ENCODE data around the gene PCYT1B. TPM values are rescaled to one million over a fixed set of nuclear protein-coding genes. Genes with fewer than 3 reads are reported as not detected.
"Not testable (repeated sequence)": the region's sequence is repeated elsewhere in the genome, so short reads cannot be mapped to it uniquely, and the experiment has no call there.

The PCYT1B gene
- total and polyA plus RNA-seq, 7 donors = under 0.01 to 2.4 (median 0.63) TPM; not detected in 1

DNA sequence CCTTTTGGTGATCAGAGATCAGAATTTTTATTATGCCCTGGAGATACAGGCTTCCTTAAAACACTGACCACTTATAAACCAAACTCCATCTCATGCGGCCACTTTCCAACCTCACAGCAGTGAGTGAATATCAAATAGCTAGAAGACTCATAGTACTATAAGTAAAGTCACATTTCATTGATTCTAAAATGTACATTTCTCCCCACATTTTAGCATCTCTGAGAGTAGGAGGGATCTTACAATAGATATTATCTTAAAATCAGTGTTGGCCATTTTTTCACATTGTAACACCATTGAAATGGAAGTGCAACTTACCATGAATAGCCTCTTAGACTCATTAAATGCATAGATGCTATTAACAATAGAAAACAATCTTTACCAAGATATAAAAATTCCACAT, 17.4 kb downstream of the PCYT1B start:
- intact Hi-C loops (cut with DNase I) = no loop called here
- H3K36me3 ChIP-seq = no peaks in the 10 kb centered on the region
- H3K4me3 ChIP-seq = no peak overlapping the region
- no peaks in the 10 kb centered on the region for H3K4me1 ChIP-seq
- H3K27ac ChIP-seq = no peak overlapping the region
- no peaks in the 10 kb centered on the region for H3K27me3 ChIP-seq
- no peak for TF ChIP-seq POLR2A (IDR thresholded peaks at IDR 0.05)
- TF ChIP-seq, protein P1, sequence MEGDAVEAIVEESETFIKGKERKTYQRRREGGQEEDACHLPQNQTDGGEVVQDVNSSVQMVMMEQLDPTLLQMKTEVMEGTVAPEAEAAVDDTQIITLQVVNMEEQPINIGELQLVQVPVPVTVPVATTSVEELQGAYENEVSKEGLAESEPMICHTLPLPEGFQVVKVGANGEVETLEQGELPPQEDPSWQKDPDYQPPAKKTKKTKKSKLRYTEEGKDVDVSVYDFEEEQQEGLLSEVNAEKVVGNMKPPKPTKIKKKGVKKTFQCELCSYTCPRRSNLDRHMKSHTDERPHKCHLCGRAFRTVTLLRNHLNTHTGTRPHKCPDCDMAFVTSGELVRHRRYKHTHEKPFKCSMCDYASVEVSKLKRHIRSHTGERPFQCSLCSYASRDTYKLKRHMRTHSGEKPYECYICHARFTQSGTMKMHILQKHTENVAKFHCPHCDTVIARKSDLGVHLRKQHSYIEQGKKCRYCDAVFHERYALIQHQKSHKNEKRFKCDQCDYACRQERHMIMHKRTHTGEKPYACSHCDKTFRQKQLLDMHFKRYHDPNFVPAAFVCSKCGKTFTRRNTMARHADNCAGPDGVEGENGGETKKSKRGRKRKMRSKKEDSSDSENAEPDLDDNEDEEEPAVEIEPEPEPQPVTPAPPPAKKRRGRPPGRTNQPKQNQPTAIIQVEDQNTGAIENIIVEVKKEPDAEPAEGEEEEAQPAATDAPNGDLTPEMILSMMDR (IDR thresholded peaks at IDR 0.05) = no peak
- no peak for TF ChIP-seq POLR2AphosphoS5 (IDR thresholded peaks at IDR 0.05)
- TF ChIP-seq EP300 (IDR thresholded peaks at IDR 0.05) = no peak
- 94 to 95% methylated on average over 1 of the region's 1 CpG for WGBS, 2 donors
- DNase-seq = no peak
- H3K9me3 ChIP-seq = no peaks in the 10 kb centered on the region

DNA sequence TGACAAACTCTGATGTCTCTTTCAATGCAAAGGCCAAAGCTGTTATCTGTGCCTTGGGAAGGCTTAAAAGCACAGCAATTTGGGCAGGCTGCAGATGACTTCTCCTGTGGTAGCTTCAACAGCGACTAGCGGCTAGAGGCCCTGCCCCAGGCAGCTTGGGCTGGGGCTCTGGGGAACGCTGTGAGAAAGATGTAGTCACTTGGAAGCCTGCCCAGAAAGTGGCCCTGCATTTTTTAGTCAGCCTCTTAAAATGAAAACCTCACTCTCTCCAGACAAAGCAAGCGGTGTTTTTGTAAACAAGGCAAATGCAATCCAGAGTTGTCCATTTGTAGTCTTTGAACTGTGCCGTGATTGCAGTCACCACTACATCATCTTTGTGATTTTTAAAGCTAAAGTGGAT, 27.5 kb downstream of the PCYT1B start:
- DNase-seq = no peak
- no peaks in the 10 kb centered on the region for H3K9me3 ChIP-seq
- H3K27ac ChIP-seq = no peak overlapping the region
- WGBS, 2 donors = 59 to 65% methylated on average over 5 of the region's 5 CpGs
- intact Hi-C loops (cut with DNase I) = no loop called here
- TF ChIP-seq POLR2A (IDR thresholded peaks at IDR 0.05) = no peak
- TF ChIP-seq POLR2AphosphoS5 (IDR thresholded peaks at IDR 0.05) = no peak
- TF ChIP-seq EP300 (IDR thresholded peaks at IDR 0.05) = no peak
- TF ChIP-seq, protein P1 (IDR thresholded peaks at IDR 0.05) = no peak
- H3K4me1 ChIP-seq = no peaks in the 10 kb centered on the region
- no peaks in the 10 kb centered on the region for H3K27me3 ChIP-seq
- no peak overlapping the region for H3K4me3 ChIP-seq
- no peaks in the 10 kb centered on the region for H3K36me3 ChIP-seq

DNA sequence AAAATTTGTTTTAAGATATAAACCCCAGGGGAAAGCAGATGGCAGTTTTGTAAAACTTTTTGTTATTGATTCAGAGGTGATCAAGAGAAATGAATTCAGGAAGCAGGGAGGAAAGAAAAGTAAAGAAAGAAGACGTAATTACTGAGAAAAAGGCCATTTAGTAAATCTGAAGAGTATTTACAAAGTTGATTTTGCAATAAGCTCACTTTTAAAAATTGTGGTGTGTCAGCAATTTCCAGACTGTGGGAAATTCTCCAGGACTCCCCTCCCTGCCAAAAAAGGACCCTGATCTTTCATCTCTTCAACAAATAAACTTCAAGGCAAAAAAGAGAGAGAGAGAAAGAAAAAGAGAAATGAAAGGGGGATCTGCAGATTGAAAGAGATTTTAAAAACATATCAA, 36.6 kb downstream of the PCYT1B start:
- no peak overlapping the region for H3K27ac ChIP-seq
- 68 to 89% methylated on average over 1 of the region's 1 CpG for WGBS, 2 donors
- H3K4me1 ChIP-seq = no peaks in the 10 kb centered on the region
- H3K27me3 ChIP-seq = no peaks in the 10 kb centered on the region
- intact Hi-C loops (cut with DNase I) = no loop called here
- no peaks in the 10 kb centered on the region for H3K9me3 ChIP-seq
- no peak overlapping the region for H3K4me3 ChIP-seq
- TF ChIP-seq POLR2AphosphoS5 (IDR thresholded peaks at IDR 0.05) (no peak), EP300 (IDR thresholded peaks at IDR 0.05) (no peak), POLR2A (IDR thresholded peaks at IDR 0.05) (no peak)
- TF ChIP-seq, protein P1 (IDR thresholded peaks at IDR 0.05) = no peak
- no peaks in the 10 kb centered on the region for H3K36me3 ChIP-seq
- DNase-seq = no peak

DNA sequence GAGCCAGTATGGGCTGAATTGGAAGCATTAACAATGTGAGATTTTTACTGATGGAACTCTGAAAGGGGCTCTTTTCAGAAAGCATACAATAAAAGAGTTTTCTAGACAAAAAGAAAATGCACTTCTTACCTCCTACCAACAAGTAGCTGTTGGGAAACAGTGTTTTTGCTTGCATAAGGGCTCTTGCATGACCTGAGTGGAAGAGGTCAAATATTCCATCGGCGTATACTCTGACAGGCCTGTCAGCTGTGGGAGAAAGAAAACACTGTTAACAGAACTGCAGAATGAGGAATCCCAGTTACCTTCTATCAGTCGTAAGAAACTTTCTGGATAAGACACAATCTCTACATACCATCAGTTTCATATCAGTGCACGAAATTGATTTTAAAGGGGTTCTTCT, 39.5 kb downstream of the PCYT1B start:
- no peak for DNase-seq
- no peaks in the 10 kb centered on the region for H3K9me3 ChIP-seq
- intact Hi-C loops (cut with DNase I) = no loop called here
- TF ChIP-seq POLR2A (IDR thresholded peaks at IDR 0.05) (no peak), EP300 (IDR thresholded peaks at IDR 0.05) (no peak), POLR2AphosphoS5 (IDR thresholded peaks at IDR 0.05) (no peak)
- TF ChIP-seq, protein P1 (IDR thresholded peaks at IDR 0.05) = no peak
- no peak overlapping the region for H3K27ac ChIP-seq
- H3K27me3 ChIP-seq = no peaks in the 10 kb centered on the region
- no peaks in the 10 kb centered on the region for H3K4me1 ChIP-seq
- WGBS, 2 donors = 85 to 89% methylated on average over 4 of the region's 4 CpGs
- H3K4me3 ChIP-seq = no peak overlapping the region
- no peaks in the 10 kb centered on the region for H3K36me3 ChIP-seq

DNA sequence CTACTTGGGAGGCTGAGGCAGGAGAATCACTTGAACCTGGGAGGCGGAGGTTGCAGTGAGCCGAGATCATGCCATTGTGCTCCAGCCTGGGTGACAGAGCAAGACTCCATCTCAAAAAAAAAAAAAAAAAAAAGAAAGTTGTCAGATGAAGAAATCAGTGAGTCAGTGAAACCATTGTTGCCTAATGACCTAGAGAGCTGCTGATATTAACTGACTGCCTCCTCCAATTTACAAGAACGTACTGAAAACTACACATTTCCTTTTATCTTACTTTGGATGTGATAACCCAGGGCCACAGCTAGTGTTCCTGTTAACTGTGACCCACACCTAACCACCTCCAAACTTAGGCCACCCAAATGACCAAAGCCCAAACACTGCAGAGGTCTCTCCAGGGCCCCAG, 41.2 kb downstream of the PCYT1B start:
- DNase-seq; H3K36me3 ChIP-seq; H3K9me3 ChIP-seq; H3K27me3 ChIP-seq; H3K4me3 ChIP-seq; H3K4me1 ChIP-seq; intact Hi-C loops (cut with DNase I); H3K27ac ChIP-seq: not testable (repeated sequence)
- 85 to 91% methylated on average over 3 of the region's 3 CpGs for WGBS, 2 donors

All from sigmoid colon (tissue), 7 donors.